Uterus (tissue), 2 donors: ENCODE results near the gene SNCAIP.

Experiments used
- POLR2A ChIP-seq, 2 donors: fragments of 450-650 bp; IDR thresholded peaks; one replicate each; pipeline ENCODE4 v1.6.1; 2016; ENCODE audit warnings: antibody characterized with exemption in 2 of 2, mild to moderate bottlenecking in 1 of 2, moderate library complexity in 1 of 2
- TF ChIP-seq, protein P1 (sequence below), 4 experiments: fragments of 200-600 bp in 2 of 4; fragments of 450-650 bp in 2 of 4; sonication (generic) in 2 of 4; IDR thresholded peaks; one replicate each; pipeline ENCODE4 v1.5.1; 2016 to 2019; ENCODE audit warnings: antibody characterized with exemption in 4 of 4, mild to moderate bottlenecking in 2 of 4, moderate library complexity in 1 of 4

DNA sequence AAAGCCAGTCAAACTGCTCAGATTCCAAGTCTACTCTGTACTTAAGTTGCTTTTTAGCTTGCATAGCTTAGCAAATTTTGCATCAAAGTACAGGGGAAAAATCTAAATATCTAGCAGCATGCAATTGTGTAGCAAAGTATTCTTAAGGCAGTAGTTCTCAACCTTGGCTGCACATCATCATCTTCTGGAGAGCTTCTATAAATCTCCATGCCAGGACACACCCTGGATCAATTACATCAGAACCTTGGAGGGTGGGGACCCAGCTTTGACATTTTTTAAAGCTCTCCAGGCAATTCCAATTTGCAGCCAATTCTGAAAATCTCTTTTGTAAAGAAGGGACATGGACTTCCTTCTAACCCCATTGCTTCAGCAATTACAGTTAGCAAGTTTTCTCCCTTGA, 187.5 kb downstream of the SNCAIP start:
- TF ChIP-seq, protein P1, sequence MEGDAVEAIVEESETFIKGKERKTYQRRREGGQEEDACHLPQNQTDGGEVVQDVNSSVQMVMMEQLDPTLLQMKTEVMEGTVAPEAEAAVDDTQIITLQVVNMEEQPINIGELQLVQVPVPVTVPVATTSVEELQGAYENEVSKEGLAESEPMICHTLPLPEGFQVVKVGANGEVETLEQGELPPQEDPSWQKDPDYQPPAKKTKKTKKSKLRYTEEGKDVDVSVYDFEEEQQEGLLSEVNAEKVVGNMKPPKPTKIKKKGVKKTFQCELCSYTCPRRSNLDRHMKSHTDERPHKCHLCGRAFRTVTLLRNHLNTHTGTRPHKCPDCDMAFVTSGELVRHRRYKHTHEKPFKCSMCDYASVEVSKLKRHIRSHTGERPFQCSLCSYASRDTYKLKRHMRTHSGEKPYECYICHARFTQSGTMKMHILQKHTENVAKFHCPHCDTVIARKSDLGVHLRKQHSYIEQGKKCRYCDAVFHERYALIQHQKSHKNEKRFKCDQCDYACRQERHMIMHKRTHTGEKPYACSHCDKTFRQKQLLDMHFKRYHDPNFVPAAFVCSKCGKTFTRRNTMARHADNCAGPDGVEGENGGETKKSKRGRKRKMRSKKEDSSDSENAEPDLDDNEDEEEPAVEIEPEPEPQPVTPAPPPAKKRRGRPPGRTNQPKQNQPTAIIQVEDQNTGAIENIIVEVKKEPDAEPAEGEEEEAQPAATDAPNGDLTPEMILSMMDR (IDR thresholded peaks at IDR 0.05): no peak
- no peak for TF ChIP-seq POLR2A (IDR thresholded peaks at IDR 0.05)
